Epithelial cell of proximal tubule (primary cell): ENCODE measurements around the gene MYO18B. TPM values are rescaled to one million over a fixed set of nuclear protein-coding genes. Genes with fewer than 3 reads are reported as not detected.

Source experiments
- DNase-seq: peaks from one replicate; pipeline ENCODE4 v3.0.0-alpha.2; 2011; ENCODE audit warnings: low read depth
- H3K4me3 ChIP-seq: 2 replicates; pipeline ENCODE4 v1.5.1; 2011; ENCODE audit warnings: low read depth, mild to moderate bottlenecking, low read length
- total RNA-seq: library from RNA; depleted of rRNA; stranded (reverse); fragments of >200 nt; gene quantifications from 2 replicates; pipeline ENCODE4 v1.2.3, GENCODE V29; 2015
- TF ChIP-seq, protein P1 (sequence below): conservative IDR thresholded peaks from 2 replicates; pipeline ENCODE4 v1.5.1; 2012; ENCODE audit warnings: low read depth, mild to moderate bottlenecking, low read length

Gene MYO18B
- total RNA-seq, 1 donor from 2014 or later: not detected

GRCh38 chr22:25823276-25823675 lies 81.3 kb downstream of the MYO18B start:
- TF ChIP-seq, protein P1, sequence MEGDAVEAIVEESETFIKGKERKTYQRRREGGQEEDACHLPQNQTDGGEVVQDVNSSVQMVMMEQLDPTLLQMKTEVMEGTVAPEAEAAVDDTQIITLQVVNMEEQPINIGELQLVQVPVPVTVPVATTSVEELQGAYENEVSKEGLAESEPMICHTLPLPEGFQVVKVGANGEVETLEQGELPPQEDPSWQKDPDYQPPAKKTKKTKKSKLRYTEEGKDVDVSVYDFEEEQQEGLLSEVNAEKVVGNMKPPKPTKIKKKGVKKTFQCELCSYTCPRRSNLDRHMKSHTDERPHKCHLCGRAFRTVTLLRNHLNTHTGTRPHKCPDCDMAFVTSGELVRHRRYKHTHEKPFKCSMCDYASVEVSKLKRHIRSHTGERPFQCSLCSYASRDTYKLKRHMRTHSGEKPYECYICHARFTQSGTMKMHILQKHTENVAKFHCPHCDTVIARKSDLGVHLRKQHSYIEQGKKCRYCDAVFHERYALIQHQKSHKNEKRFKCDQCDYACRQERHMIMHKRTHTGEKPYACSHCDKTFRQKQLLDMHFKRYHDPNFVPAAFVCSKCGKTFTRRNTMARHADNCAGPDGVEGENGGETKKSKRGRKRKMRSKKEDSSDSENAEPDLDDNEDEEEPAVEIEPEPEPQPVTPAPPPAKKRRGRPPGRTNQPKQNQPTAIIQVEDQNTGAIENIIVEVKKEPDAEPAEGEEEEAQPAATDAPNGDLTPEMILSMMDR: no peak
- H3K4me3 ChIP-seq: no peak overlapping the region
- no peak for DNase-seq

- no peak for DNase-seq
- no peak overlapping the region for H3K4me3 ChIP-seq
- TF ChIP-seq, protein P1: no peak
Measured at GRCh38 chr22:25824828-25825423, 82.9 kb downstream of the MYO18B start.

DNA sequence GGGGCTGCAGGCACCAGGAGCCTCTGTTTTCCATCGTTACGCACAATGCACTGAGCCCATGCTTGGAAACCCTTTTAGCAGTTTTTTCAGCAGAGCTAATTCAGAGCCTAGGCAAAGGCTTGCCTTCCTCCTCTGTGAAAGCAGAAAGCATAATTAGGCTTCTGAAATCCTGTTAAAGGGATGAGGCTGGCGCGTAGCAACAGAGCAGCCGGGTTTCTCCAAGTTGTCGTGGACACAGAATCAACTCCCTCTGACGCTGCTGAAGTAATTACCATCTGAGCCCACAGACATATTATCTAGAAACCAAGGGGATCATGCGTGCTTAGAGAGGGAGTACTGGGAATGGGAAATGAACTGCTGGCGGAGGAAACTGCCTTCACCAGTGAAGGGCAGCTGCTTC lies 85.4 kb downstream of the MYO18B start:
- TF ChIP-seq, protein P1: no peak
- H3K4me3 ChIP-seq: no peak overlapping the region
- no peak for DNase-seq

DNA sequence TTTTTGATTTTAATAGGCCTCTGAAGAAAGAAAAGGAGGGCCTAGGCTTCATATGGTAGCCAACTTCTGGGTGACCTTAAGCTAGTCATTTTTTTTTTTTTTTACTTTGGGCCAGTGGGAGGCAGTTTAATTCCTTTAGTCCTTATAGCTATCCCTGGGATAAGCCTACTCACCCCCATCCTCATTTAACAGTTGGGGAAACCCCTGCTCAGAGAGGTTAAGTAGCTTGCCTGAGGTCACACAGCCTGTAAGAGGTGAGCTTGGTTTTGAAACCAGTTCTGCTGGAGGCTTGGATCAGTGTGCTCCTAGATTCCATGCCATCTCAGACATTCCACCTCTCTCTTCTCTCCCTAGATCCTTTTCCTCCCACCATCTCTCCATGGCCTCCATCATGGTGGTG lies 86.4 kb downstream of the MYO18B start:
- TF ChIP-seq, protein P1: no peak
- no peak for DNase-seq
- H3K4me3 ChIP-seq: no peak overlapping the region

DNA sequence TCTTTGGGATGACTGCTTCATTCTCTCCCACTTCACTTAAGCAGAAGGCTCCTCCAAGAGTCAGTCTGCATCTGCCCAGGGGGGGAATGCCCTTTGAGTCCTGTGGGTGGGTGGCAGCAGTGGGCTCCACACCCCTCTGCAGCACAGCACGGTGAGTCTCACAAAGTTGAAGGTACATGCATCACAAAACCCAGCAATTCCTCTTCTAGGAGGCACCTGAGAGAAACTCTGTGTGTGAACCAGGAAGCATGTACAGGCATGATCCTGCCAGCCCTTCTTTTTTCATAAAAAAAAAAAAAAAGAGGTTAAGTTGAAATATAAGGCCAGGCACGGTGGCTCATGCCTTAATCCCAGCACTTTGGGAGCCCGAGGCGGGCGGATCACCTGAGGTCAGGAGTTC lies 87.2 kb downstream of the MYO18B start:
- no peak for DNase-seq
- H3K4me3 ChIP-seq: no peak overlapping the region
- TF ChIP-seq, protein P1: no peak

GRCh38 chr22:25829808-25830777 lies 88.1 kb downstream of the MYO18B start:
- TF ChIP-seq, protein P1: no peak
- DNase-seq: no peak
- no peak overlapping the region for H3K4me3 ChIP-seq
